ENCODE results near the gene MYO5C.

MYO5C gene

DNA sequence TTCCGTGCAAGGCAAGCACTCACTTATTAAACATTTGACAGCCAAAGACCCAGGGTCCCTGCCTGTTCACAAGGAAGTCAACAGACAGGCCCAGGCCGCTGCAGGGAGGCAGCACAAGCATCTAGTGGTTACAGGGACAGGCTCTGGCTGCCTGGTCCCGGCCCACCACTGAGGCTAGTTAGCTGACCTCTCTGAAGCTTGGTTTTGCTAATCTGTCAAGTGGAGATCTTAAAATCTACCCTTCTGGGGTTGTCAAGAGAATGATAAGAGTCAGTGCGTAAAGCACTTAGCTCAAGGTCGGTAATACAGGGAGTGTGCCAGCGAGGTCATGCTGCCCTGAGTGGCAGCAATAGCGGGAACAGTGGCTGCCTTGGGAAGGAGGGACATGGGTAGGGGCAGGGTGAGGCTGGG is 110.4 kb downstream of the MYO5C start:
- TF ChIP-seq CTCF (conservative IDR thresholded peaks at IDR 0.05; ENCODE audit: control insufficient read depth, insufficient read depth, low read depth, low read length), result no peak
- H3K4me3 ChIP-seq (ENCODE audit: control insufficient read depth, low read depth, low read length), result no peak overlapping the region
- DNase-seq (ENCODE audit: low read depth), result no peak

DNA sequence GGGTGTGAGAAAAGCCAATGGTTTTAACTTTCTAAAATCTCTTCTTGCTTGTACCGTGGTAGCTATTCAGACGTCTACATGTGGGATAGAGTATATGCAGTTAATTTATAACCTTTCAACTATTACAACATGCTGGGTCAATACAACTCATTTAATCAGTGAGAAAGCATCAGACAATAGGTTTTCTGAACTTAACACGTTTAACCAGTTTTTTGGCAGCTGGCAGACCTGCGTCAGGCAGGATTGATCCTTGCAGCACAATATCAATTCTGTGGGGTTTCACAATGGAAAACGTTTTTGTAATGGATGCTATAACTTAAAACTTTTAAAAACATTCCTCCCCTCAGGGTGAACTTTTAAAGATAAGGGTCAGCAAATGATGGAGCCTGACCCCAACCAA is 110.9 kb downstream of the MYO5C start:
- no peak for DNase-seq (ENCODE audit: low read depth)

DNA sequence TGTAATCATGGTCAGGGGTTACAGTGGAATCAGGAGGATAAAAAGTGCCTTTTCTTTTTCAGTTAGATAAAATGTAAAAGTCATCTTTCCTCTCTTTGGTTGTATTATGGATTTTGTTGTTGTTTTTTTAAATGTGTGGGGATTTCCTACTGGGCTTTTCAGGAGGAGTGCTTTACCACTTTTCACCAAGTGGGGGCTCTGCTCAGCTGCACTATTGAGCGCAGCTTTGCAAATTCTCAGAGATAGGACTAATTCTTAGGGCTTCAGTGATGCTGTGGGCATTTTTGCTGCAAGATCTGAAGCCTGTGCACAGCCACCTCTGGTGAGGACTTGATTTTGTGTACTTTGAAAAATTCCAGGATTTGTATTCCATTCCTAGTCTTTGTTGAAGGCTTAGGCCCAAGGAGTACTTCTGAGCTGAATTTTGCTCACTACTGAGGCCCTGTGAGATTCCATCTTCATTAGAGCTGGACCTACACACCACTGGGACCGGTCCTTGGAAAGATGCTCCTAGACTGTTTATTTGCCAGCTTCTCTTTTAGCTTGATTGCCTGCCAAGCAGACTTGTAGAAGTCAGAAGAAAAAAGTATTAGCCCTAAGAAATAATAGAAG is 111.9 kb downstream of the MYO5C start:
- no peak overlapping the region for H3K4me3 ChIP-seq (ENCODE audit: control insufficient read depth, low read depth, low read length)
- peak; percentile 48 for DNase-seq (ENCODE audit: low read depth)
- peak; percentile 81 for TF ChIP-seq CTCF (conservative IDR thresholded peaks at IDR 0.05; ENCODE audit: control insufficient read depth, insufficient read depth, low read depth, low read length)

More for the DNA sequence above, 110.9 kb downstream of the MYO5C start:
- no peak for TF ChIP-seq CTCF (conservative IDR thresholded peaks at IDR 0.05; ENCODE audit: control insufficient read depth, insufficient read depth, low read depth, low read length)
- no peak overlapping the region for H3K4me3 ChIP-seq (ENCODE audit: control insufficient read depth, low read depth, low read length)

- TF ChIP-seq CTCF (conservative IDR thresholded peaks at IDR 0.05; ENCODE audit: control insufficient read depth, insufficient read depth, low read depth, low read length), result no peak
- no peak overlapping the region for H3K4me3 ChIP-seq (ENCODE audit: control insufficient read depth, low read depth, low read length)
- DNase-seq (ENCODE audit: low read depth), result no peak
These were observed 113.4 kb downstream of the MYO5C start for GRCh38 chr15:52181938-52182780.

GRCh38 chr15:52180851-52181450 is 114.7 kb downstream of the MYO5C start:
- TF ChIP-seq CTCF (conservative IDR thresholded peaks at IDR 0.05; ENCODE audit: control insufficient read depth, insufficient read depth, low read depth, low read length), result no peak
- no peak for DNase-seq (ENCODE audit: low read depth)
- no peak overlapping the region for H3K4me3 ChIP-seq (ENCODE audit: control insufficient read depth, low read depth, low read length)

GRCh38 chr15:52180196-52180835 is 115.3 kb downstream of the MYO5C start:
- DNase-seq (ENCODE audit: low read depth), result no peak
- TF ChIP-seq CTCF (conservative IDR thresholded peaks at IDR 0.05; ENCODE audit: control insufficient read depth, insufficient read depth, low read depth, low read length), result no peak
- peak overlapping the region; percentile 68 for H3K4me3 ChIP-seq (ENCODE audit: control insufficient read depth, low read depth, low read length)
